ENCODE measurements around the gene MALAT1.

Gene MALAT1

DNA sequence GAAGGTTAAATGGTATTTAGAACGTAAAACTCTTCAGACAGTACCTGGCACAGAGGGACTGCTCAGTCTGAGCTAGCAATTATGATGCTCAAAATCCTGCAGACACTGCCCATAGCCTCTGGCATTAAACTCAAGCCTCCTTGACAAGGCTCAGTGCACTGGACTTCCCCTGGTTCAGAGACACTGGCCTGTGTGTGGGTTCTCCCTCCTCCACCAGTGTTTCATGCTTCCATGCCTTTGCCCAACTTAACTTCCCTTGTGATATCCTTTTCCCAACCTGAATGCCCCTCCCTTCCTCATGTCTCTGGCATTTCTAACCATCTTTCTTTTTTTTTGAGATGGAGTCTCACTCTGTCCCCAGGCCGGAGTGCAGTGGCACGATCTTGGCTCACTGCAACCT is 50.3 kb downstream of the MALAT1 start:
- H3K4me3 ChIP-seq (ENCODE audit: low read depth, low read length): no peak overlapping the region
- DNase-seq (ENCODE audit: low read depth): no peak
- no peak for TF ChIP-seq CTCF (IDR thresholded peaks at IDR 0.05; ENCODE audit: insufficient read depth, low read depth, low read length, missing control alignments)

GRCh38 chr11:65551572-65552387 is 52.9 kb downstream of the MALAT1 start:
- DNase-seq (ENCODE audit: low read depth): peak; percentile 84
- H3K4me3 ChIP-seq (ENCODE audit: low read depth, low read length): no peak overlapping the region

GRCh38 chr11:65552388-65552951 is 53.6 kb downstream of the MALAT1 start:
- no peak for TF ChIP-seq CTCF (IDR thresholded peaks at IDR 0.05; ENCODE audit: insufficient read depth, low read depth, low read length, missing control alignments)
- no peak for DNase-seq (ENCODE audit: low read depth)
- H3K4me3 ChIP-seq (ENCODE audit: low read depth, low read length): no peak overlapping the region

More at GRCh38 chr11:65551572-65552387, 52.9 kb downstream of the MALAT1 start:
- peak; percentile 72 for TF ChIP-seq CTCF (IDR thresholded peaks at IDR 0.05; ENCODE audit: insufficient read depth, low read depth, low read length, missing control alignments)

DNA sequence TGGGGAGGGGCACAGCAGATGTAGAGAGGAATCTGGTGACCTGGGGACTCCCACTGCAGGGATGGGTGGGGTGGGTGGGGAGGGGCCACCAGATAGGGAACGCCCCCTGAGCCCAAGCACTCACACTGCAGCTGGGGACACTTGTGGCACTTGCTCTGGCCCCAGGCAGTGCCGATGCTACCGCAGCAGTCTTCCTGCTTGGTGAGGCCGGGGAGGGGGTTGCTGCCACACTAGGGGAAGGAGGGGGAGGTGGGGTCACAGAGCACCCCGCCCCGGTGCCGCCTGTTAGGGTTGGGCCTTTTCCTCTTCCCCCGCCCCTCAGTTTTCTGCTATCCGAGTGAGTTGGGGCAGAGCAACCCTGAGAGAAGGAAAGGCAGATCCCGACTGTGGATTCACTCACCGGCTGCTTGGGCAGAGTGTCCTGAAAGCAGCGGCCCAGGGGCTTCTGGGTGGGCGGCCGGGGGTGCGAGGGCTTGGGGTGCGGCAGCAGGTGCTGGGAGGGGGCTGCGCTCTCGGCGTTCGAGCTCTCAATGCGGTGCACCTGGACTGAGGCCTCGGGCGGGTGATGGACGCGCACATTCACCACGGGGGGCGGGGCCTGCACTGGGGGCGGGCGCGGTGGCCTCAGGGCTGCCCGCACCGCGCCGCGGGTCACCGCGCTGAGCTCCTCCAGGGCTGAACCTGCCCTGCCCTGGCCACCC is 54.6 kb downstream of the MALAT1 start:
- no peak for TF ChIP-seq CTCF (IDR thresholded peaks at IDR 0.05; ENCODE audit: insufficient read depth, low read depth, low read length, missing control alignments)
- H3K4me3 ChIP-seq (ENCODE audit: low read depth, low read length): no peak overlapping the region
- peak; percentile 50 for DNase-seq (ENCODE audit: low read depth)

DNA sequence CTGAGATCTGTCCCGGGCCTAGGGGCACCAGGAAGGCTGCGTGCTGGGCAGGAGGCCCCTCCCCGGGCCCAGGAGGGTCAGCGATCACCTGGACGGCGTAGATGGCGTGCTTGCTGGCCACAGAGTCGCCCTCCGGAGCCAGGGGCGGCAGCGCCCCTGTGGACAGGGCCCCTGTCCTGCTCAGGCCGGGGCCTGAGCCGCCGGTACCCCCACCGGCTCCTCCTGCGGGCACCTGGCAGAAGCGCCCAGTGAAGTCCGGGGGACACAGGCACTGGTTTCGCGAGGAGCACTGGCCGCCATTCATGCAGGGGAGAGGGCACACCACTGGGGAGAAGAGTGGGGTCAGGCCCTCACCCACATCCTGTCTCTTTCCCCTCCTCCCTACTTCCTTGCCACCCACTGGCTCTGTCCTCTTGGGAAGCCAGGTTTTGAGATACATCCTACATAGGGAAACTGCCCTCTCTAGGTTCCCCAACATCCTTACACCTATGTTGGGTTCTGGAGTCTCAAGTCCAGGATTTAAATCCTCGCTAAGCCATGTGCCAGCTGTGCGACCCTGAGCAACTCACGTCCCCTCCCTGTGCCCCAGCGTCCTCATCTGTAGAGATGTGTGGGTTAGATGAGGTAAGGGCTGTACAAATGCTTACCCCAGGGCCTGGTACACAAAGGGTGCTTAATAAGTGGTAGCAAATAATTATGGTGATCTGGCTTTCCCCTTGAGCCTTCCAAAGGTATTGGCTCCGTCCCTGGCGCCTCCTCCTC is 55.4 kb downstream of the MALAT1 start:
- no peak for TF ChIP-seq CTCF (IDR thresholded peaks at IDR 0.05; ENCODE audit: insufficient read depth, low read depth, low read length, missing control alignments)
- no peak for DNase-seq (ENCODE audit: low read depth)
- no peak overlapping the region for H3K4me3 ChIP-seq (ENCODE audit: low read depth, low read length)

DNA sequence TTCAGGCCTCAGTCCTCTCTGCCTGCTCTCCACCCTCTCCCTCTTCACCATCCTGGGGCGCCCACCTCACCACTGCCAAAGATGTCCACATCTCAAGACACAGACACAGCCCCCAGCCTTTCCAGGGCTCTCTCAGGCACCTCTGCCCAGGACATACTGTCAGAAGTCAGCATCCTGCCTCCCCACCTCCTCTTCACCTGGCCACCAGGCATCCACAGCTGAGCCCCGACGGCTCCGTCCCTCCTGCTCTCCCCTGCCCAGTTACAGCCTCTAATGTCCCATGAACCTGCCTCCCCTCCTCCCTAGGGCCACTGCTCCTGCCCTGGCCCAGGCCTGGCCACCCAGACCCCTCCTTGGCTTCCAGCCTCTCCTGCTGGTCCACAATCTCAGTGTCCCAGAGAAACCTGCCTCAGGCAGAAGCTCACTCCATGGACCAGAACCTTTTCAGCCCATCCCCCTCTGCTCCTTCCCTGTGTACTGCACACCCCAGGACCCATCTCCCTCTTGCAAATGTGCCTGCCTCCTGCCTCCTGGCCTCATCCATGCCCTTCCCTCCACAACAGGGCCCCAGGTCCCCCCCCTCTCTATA is 56.1 kb downstream of the MALAT1 start:
- no peak overlapping the region for H3K4me3 ChIP-seq (ENCODE audit: low read depth, low read length)
- no peak for TF ChIP-seq CTCF (IDR thresholded peaks at IDR 0.05; ENCODE audit: insufficient read depth, low read depth, low read length, missing control alignments)
- DNase-seq (ENCODE audit: low read depth): no peak
